ENCODE measurements around the gene RAG1. TPM values are rescaled to one million over a fixed set of nuclear protein-coding genes. Genes with fewer than 3 reads are reported as not detected.

Gene RAG1
- total RNA-seq, 1 donor from 2014 or later = 0.99 TPM

- no peak for TF ChIP-seq CTCF (conservative IDR thresholded peaks at IDR 0.05)
- no peaks in the 10 kb centered on the region for H3K36me3 Mint-ChIP-seq
- DNase-seq (ENCODE audit: extremely low spot score, unreplicated experiment) = no peak
- no peaks in the 10 kb centered on the region for H3K9me3 Mint-ChIP-seq
- H3K4me1 Mint-ChIP-seq (ENCODE audit: unreplicated experiment) = no peaks in the 10 kb centered on the region
- H3K27me3 Mint-ChIP-seq = no peaks in the 10 kb centered on the region
- H3K27ac Mint-ChIP-seq = no peak overlapping the region
- H3K4me3 Mint-ChIP-seq = no peak overlapping the region
Measured at GRCh38 chr11:36600180-36600579, 32.4 kb downstream of the RAG1 start.

GRCh38 chr11:36601155-36601554 lies 33.3 kb downstream of the RAG1 start:
- TF ChIP-seq CTCF (conservative IDR thresholded peaks at IDR 0.05) = no peak
- Mint-ChIP-seq H3K4me3 (no peak overlapping the region), H3K9me3 (no peaks in the 10 kb centered on the region), H3K4me1 (ENCODE audit: unreplicated experiment) (no peaks in the 10 kb centered on the region), H3K36me3 (no peaks in the 10 kb centered on the region), H3K27ac (no peak overlapping the region), H3K27me3 (no peaks in the 10 kb centered on the region)
- DNase-seq (ENCODE audit: extremely low spot score, unreplicated experiment) = no peak

GRCh38 chr11:36602135-36602534 lies 34.3 kb downstream of the RAG1 start:
- H3K9me3 Mint-ChIP-seq = no peaks in the 10 kb centered on the region
- TF ChIP-seq CTCF (conservative IDR thresholded peaks at IDR 0.05) = no peak
- H3K27ac Mint-ChIP-seq = no peak overlapping the region
- H3K27me3 Mint-ChIP-seq = no peaks in the 10 kb centered on the region
- no peaks in the 10 kb centered on the region for H3K36me3 Mint-ChIP-seq
- no peak for DNase-seq (ENCODE audit: extremely low spot score, unreplicated experiment)
- H3K4me1 Mint-ChIP-seq (ENCODE audit: unreplicated experiment) = no peaks in the 10 kb centered on the region
- H3K4me3 Mint-ChIP-seq = no peak overlapping the region

GRCh38 chr11:36605221-36606216 lies 37.7 kb downstream of the RAG1 start:
- TF ChIP-seq CTCF (conservative IDR thresholded peaks at IDR 0.05) = no peak
- Mint-ChIP-seq H3K4me3 (no peak overlapping the region), H3K27me3 (no peaks in the 10 kb centered on the region), H3K36me3 (no peaks in the 10 kb centered on the region), H3K4me1 (ENCODE audit: unreplicated experiment) (no peaks in the 10 kb centered on the region), H3K9me3 (no peaks in the 10 kb centered on the region), H3K27ac (no peak overlapping the region)
- no peak for DNase-seq (ENCODE audit: extremely low spot score, unreplicated experiment)

GRCh38 chr11:36608491-36609199 lies 40.8 kb downstream of the RAG1 start:
- Mint-ChIP-seq H3K27me3 (no peaks in the 10 kb centered on the region), H3K27ac (no peak overlapping the region), H3K9me3 (no peaks in the 10 kb centered on the region), H3K36me3 (peaks cover 5% of the 10 kb centered on the region), H3K4me1 (ENCODE audit: unreplicated experiment) (no peaks in the 10 kb centered on the region), H3K4me3 (no peak overlapping the region)
- no peak for TF ChIP-seq CTCF (conservative IDR thresholded peaks at IDR 0.05)
- DNase-seq (ENCODE audit: extremely low spot score, unreplicated experiment) = no peak
